SK-N-SH (cell line): ENCODE data around the gene WWOX. TPM values are rescaled to one million over a fixed set of nuclear protein-coding genes. Genes with fewer than 3 reads are reported as not detected.

Experiments
- CTCF ChIA-PET: fragments of 300-600, 350-600 bp; formaldehyde crosslinking; extraction: SDS; loops from one replicate; lab custom pipeline; 2021; lab: Yijun Ruan, JAX
- POLR2A ChIA-PET: fragments of 350-600 bp; sonication (Branson Sonifier 250); formaldehyde crosslinking; extraction: SDS; loops from one replicate; lab custom pipeline; 2020; ENCODE audit warnings: antibody characterized with exemption, inconsistent platforms; lab: Yijun Ruan, JAX
- DNase-seq: peaks from one replicate; pipeline ENCODE4 v3.0.0; 2012
- H2AFZ ChIP-seq: fragments of 200-600 bp; sonication (generic); 2 replicates; pipeline ENCODE4 v1.8.1; 2016; ENCODE audit warnings: antibody characterized with exemption, mild to moderate bottlenecking, low read depth
- H3F3A ChIP-seq: fragments of 200-600 bp; sonication (generic); replicated peaks from 2 replicates; pipeline ENCODE3; 2016; ENCODE audit warnings: antibody characterized with exemption, mild to moderate bottlenecking; ENCODE audit not compliant: insufficient read depth
- H3K27ac ChIP-seq, 2 experiments: fragments of 200-500 bp in 1 of 2; fragments of 200-600 bp in 1 of 2; sonication (Bioruptor generic) in 1 of 2; sonication (generic), shearing (Covaris generic) in 1 of 2; 2 replicates each; pipeline versions ENCODE4 v1.5.1 to v1.6.1; 2014 to 2016; ENCODE audit warnings: low read depth in 2 of 2, inconsistent platforms in 1 of 2, low read length in 1 of 2, mild to moderate bottlenecking in 1 of 2, mixed read lengths in 1 of 2
- H3K27me3 ChIP-seq: fragments of 200-600 bp; sonication (generic), shearing (Covaris generic); 2 replicates; pipeline ENCODE4 v1.6.1; 2016; ENCODE audit warnings: mixed run types; ENCODE audit not compliant: insufficient read depth
- H3K36me3 ChIP-seq, 2 experiments: fragments of 200-500 bp in 1 of 2; fragments of 200-600 bp in 1 of 2; sonication (Bioruptor generic) in 1 of 2; sonication (generic) in 1 of 2; replicated peaks in 1 of 2; 2 replicates each; pipeline versions ENCODE3 to v1.5.1; 2014 to 2016; ENCODE audit warnings: low read length in 1 of 2, mild to moderate bottlenecking in 1 of 2; ENCODE audit not compliant: insufficient read depth in 2 of 2, control insufficient read depth in 1 of 2
- H3K4me1 ChIP-seq, 2 experiments: fragments of 200-500 bp in 1 of 2; fragments of 200-600 bp in 1 of 2; sonication (Bioruptor generic) in 1 of 2; sonication (generic), shearing (Covaris generic) in 1 of 2; 2 replicates each; pipeline versions ENCODE4 v1.5.1 to v1.6.1; 2014 to 2016; ENCODE audit warnings: low read depth in 1 of 2, low read length in 1 of 2, mixed run types in 1 of 2; ENCODE audit not compliant: insufficient read depth in 2 of 2, control insufficient read depth in 1 of 2
- H3K4me2 ChIP-seq: fragments of 200-600 bp; sonication (generic), shearing (Covaris generic); 2 replicates; pipeline ENCODE4 v1.6.1; 2017; ENCODE audit warnings: mixed run types
- H3K4me3 ChIP-seq, 2 experiments: fragments of 200-500 bp in 1 of 2; fragments of 200-600 bp in 1 of 2; sonication (Bioruptor generic) in 1 of 2; sonication (generic), shearing (Covaris generic) in 1 of 2; 2 replicates each; pipeline versions ENCODE4 v1.5.1 to v1.8.1; 2014 to 2016; ENCODE audit warnings: low read depth in 2 of 2, inconsistent platforms in 1 of 2, low read length in 1 of 2, mild to moderate bottlenecking in 1 of 2, mixed read lengths in 1 of 2, moderate library complexity in 1 of 2
- H3K79me2 ChIP-seq: fragments of 200-600 bp; sonication (generic); 2 replicates; pipeline ENCODE4 v1.8.1; 2017; ENCODE audit warnings: mild to moderate bottlenecking; ENCODE audit not compliant: insufficient read depth
- H3K9ac ChIP-seq: fragments of 200-600 bp; sonication (generic); 2 replicates; pipeline ENCODE4 v1.6.1; 2017; ENCODE audit warnings: mixed run types
- H3K9me2 ChIP-seq: fragments of 200-600 bp; sonication (generic); 2 replicates; pipeline ENCODE4 v1.6.1; 2017; ENCODE audit warnings: mixed run types
- H3K9me3 ChIP-seq: fragments of 200-600 bp; sonication (generic); 2 replicates; pipeline ENCODE4 v1.6.1; 2017; ENCODE audit warnings: mixed run types, mild to moderate bottlenecking, moderate library complexity
- H4K20me1 ChIP-seq: fragments of 200-600 bp; sonication (generic); 2 replicates; pipeline ENCODE4 v1.6.1; 2017; ENCODE audit warnings: mild to moderate bottlenecking, mixed run types; ENCODE audit not compliant: insufficient read depth
- CHD2 ChIP-seq: fragments of 150-350 bp; IDR thresholded peaks from 2 replicates; pipeline ENCODE4 v1.6.1; 2018; ENCODE audit warnings: low read length; ENCODE audit not compliant: partially characterized antibody
- EZH2phosphoT487 ChIP-seq: fragments of 200-600 bp; sonication (generic); IDR thresholded peaks from 2 replicates; pipeline ENCODE4 v1.6.1; 2017; ENCODE audit warnings: low read depth, mixed run types, mild to moderate bottlenecking, antibody characterized with exemption, moderate library complexity, borderline replicate concordance
- FOSL2 ChIP-seq: IDR thresholded peaks from 2 replicates; pipeline ENCODE4 v1.4.0; 2012; ENCODE audit warnings: low read depth, mild to moderate bottlenecking, moderate library complexity, borderline replicate concordance
- MXI1 ChIP-seq: IDR thresholded peaks from 2 replicates; pipeline ENCODE4 v1.6.1; 2012; ENCODE audit warnings: mild to moderate bottlenecking, low read depth, low read length, improper control_type of control experiment
- PBX3 ChIP-seq: IDR thresholded peaks from 2 replicates; pipeline ENCODE4; 2012
- RAD21 ChIP-seq: IDR thresholded peaks from 2 replicates; pipeline ENCODE4 v1.6.1; 2012; ENCODE audit warnings: mild to moderate bottlenecking, low read length
- RFX5 ChIP-seq: IDR thresholded peaks from 2 replicates; pipeline ENCODE4 v1.6.1; 2012; ENCODE audit warnings: mild to moderate bottlenecking, improper control_type of control experiment, low read length
- TAF1 ChIP-seq: IDR thresholded peaks from 2 replicates; pipeline ENCODE4 v1.6.1; 2012; ENCODE audit warnings: low read depth, mild to moderate bottlenecking, low read length, moderate library complexity, borderline replicate concordance
- TCF12 ChIP-seq: IDR thresholded peaks from 2 replicates; pipeline ENCODE4 v1.4.0; 2012
- USF2 ChIP-seq: fragments of 150-350 bp; IDR thresholded peaks from 2 replicates; pipeline ENCODE4 v1.6.1; 2017; ENCODE audit warnings: antibody characterized with exemption, low read length, low read depth, borderline replicate concordance
- YY1 ChIP-seq: IDR thresholded peaks from 2 replicates; pipeline ENCODE4 v1.4.0; 2012; ENCODE audit warnings: low read depth, mild to moderate bottlenecking
- WGBS: methylation state at CpG from one replicate; pipeline ENCODE4 v1.1.6; 2017; ENCODE audit warnings: low lambda C conversion rate; 5-methylcytosine and 5-hydroxymethylcytosine counted together
- polyA plus RNA-seq, 3 experiments: library from polyadenylated mRNA; depleted of rRNA; stranded (reverse); fragments of >200 nt; gene quantifications; 2 replicates each; pipeline ENCODE4 v1.2.3, GENCODE V29; 2012
- TF ChIP-seq, protein P1 (sequence below): IDR thresholded peaks from 2 replicates; pipeline ENCODE4 v1.4.0; 2012; ENCODE audit warnings: low read depth
- TF ChIP-seq, protein P2 (sequence below): IDR thresholded peaks from 2 replicates; pipeline ENCODE4 v1.6.1; 2012; ENCODE audit warnings: mild to moderate bottlenecking, low read depth, low read length, moderate library complexity

WWOX gene
- polyA plus RNA-seq, 1 of the 3 experiments (the other 2 are of a cell fraction), result 10.8 TPM

DNA sequence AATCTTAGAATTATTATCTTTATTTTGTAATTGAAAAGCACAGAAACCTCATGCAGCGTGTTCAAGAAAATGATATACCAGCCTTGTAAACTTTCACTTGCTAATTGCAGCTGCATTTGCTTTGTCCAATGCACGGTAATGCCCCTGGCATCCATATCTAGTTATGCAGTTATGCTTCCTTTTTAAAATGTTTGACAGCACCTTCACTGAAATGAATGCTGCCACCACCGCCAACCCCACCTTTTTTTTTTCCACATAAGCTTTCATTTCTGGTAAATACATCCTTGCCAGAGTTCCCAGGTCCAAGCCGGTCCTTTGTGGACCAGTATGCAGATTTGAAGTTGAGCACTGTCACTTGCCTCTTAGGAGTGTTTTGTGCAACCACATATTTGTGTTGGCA is 338.8 kb downstream of the WWOX start:
- H3K4me2 ChIP-seq, result no peak overlapping the region
- ChIA-PET CTCF (interaction anchor here (0.7 to 2.6 kb wide), 13 partner anchors 7 to 314 kb away, joined by 3 to 10 read pairs (median 4); no protein-coding TSS in a partner anchor), POLR2A (no interaction called here)
- H3K36me3 ChIP-seq, result no peaks in the 10 kb centered on the region
- H3K9ac ChIP-seq, result no peak overlapping the region
- WGBS, result 74% methylated on average over 4 of the region's 4 CpGs
- no peak overlapping the region for H3K27ac ChIP-seq
- H3K79me2 ChIP-seq, result no peaks in the 10 kb centered on the region
- H4K20me1 ChIP-seq, result no peaks in the 10 kb centered on the region
- H2AFZ ChIP-seq, result no peak overlapping the region
- no peak overlapping the region for H3K4me3 ChIP-seq
- DNase-seq, result no peak
- no peaks in the 10 kb centered on the region for H3K9me2 ChIP-seq
- H3K4me1 ChIP-seq, result no peaks in the 10 kb centered on the region
- H3K27me3 ChIP-seq, result no peaks in the 10 kb centered on the region
- H3F3A ChIP-seq, result no peaks in the 10 kb centered on the region
- no peak for TF ChIP-seq MXI1
- no peaks in the 10 kb centered on the region for H3K9me3 ChIP-seq

- Histone ChIP-seq H3K4me3 (no peak overlapping the region), H3K4me2 (no peak overlapping the region), H2AFZ (no peak overlapping the region), H3K79me2 (no peaks in the 10 kb centered on the region), H3K9ac (no peak overlapping the region)
- no peak for TF ChIP-seq EZH2phosphoT487
- TF ChIP-seq TCF12, result no peak
- TF ChIP-seq, protein P1, sequence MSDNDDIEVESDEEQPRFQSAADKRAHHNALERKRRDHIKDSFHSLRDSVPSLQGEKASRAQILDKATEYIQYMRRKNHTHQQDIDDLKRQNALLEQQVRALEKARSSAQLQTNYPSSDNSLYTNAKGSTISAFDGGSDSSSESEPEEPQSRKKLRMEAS, result no peak
- TF ChIP-seq PBX3, result no peak
- TF ChIP-seq TAF1, result no peak
- TF ChIP-seq RAD21, result no peak
- TF ChIP-seq RFX5, result no peak
- TF ChIP-seq YY1, result no peak
- no peak for TF ChIP-seq USF2
- TF ChIP-seq, all 33 proteins: peak for 0
- Histone ChIP-seq H3K4me1 (no peaks in the 10 kb centered on the region), H4K20me1 (no peaks in the 10 kb centered on the region), H3K9me3 (no peaks in the 10 kb centered on the region), H3K27ac (no peak overlapping the region), H3K27me3 (no peaks in the 10 kb centered on the region), H3K36me3 (no peaks in the 10 kb centered on the region), H3F3A (no peaks in the 10 kb centered on the region), H3K9me2 (no peaks in the 10 kb centered on the region)
- no peak for DNase-seq
- ChIA-PET CTCF (interaction anchor here (0.7 to 2.6 kb wide), 6 partner anchors 9 to 289 kb away, joined by 3 to 10 read pairs (median 4); no protein-coding TSS in a partner anchor), POLR2A (no interaction called here)
- WGBS, result 89% methylated on average over 13 of the region's 13 CpGs
These were observed 339.2 kb downstream of the WWOX start for GRCh38 chr16:78438632-78439031.

DNA sequence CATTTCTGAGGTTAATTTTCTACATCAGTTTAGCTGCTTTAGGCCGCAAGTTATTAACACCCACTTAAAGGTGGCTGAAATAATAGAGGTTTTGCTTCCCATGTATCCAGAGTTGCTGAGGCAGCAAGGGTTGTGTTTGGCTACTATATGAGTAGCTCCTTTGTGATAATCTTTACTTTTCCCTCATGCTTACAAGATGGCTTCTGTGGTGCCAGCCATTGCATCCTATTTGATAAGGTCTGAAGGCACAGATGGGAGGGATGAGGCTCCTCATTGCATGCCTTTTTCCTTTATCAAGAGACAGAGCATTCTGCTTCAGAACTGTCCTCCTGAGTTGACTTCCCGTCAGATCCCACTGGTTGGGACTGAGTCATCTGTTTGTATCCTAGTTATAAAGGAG is 340.2 kb downstream of the WWOX start:
- Histone ChIP-seq H3F3A (no peaks in the 10 kb centered on the region), H3K9me3 (no peaks in the 10 kb centered on the region), H2AFZ (no peak overlapping the region), H3K4me2 (no peak overlapping the region), H3K4me1 (no peaks in the 10 kb centered on the region), H3K9me2 (no peaks in the 10 kb centered on the region), H3K27ac (no peak overlapping the region), H3K36me3 (no peaks in the 10 kb centered on the region), H4K20me1 (no peaks in the 10 kb centered on the region), H3K9ac (no peak overlapping the region), H3K4me3 (no peak overlapping the region), H3K27me3 (no peaks in the 10 kb centered on the region), H3K79me2 (no peaks in the 10 kb centered on the region)
- 90% methylated on average over 2 of the region's 2 CpGs for WGBS
- DNase-seq, result no peak
- TF ChIP-seq CHD2, result no peak
- TF ChIP-seq, protein P2, sequence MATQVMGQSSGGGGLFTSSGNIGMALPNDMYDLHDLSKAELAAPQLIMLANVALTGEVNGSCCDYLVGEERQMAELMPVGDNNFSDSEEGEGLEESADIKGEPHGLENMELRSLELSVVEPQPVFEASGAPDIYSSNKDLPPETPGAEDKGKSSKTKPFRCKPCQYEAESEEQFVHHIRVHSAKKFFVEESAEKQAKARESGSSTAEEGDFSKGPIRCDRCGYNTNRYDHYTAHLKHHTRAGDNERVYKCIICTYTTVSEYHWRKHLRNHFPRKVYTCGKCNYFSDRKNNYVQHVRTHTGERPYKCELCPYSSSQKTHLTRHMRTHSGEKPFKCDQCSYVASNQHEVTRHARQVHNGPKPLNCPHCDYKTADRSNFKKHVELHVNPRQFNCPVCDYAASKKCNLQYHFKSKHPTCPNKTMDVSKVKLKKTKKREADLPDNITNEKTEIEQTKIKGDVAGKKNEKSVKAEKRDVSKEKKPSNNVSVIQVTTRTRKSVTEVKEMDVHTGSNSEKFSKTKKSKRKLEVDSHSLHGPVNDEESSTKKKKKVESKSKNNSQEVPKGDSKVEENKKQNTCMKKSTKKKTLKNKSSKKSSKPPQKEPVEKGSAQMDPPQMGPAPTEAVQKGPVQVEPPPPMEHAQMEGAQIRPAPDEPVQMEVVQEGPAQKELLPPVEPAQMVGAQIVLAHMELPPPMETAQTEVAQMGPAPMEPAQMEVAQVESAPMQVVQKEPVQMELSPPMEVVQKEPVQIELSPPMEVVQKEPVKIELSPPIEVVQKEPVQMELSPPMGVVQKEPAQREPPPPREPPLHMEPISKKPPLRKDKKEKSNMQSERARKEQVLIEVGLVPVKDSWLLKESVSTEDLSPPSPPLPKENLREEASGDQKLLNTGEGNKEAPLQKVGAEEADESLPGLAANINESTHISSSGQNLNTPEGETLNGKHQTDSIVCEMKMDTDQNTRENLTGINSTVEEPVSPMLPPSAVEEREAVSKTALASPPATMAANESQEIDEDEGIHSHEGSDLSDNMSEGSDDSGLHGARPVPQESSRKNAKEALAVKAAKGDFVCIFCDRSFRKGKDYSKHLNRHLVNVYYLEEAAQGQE, result no peak
- TF ChIP-seq FOSL2, result no peak
- CTCF ChIA-PET, result interaction anchor here (0.6 to 1.3 kb wide), 2 partner anchors 14 to 16 kb away, joined by 3 to 4 read pairs; no protein-coding TSS in a partner anchor
- POLR2A ChIA-PET, result no interaction called here
